ENCODE data around the gene C14orf180. TPM values are rescaled to one million over a fixed set of nuclear protein-coding genes. Genes with fewer than 3 reads are reported as not detected.

C14orf180 gene
- polyA plus RNA-seq, 3 donors = not detected

DNA sequence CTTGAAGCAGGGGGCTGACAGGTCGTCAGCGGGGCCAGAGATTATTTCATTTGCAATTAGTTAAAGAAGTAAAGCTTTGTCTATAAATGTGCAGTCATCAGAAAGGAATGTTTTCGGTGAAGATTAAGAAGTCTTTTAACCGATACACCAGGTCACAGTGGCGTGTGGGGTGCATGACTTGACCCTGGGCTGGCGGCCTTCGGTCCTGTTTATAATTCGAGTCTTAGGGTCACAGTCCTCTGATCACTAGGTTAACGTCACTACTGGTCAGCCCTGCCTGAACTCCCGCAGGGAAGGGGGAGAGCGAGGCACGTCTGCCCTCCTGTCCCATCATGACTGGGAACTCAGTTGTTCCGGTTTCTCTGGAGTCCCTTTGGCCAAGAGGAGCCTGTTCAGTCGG lies 5.0 kb upstream of the C14orf180 start:
- H3K27me3 Mint-ChIP-seq (ENCODE audit: low read depth in 3 of 3) = peaks cover 2 to 4% (median 2%) of the 10 kb centered on the region in 3 donors
- no peak overlapping the region for H3K27ac Mint-ChIP-seq
- Histone ChIP-seq H3K27ac (ENCODE audit: low read depth in 1 of 2, low read length in 2 of 2) (no peak overlapping the region), H3K4me1 (ENCODE audit: control insufficient read depth in 1 of 2, insufficient read depth in 2 of 2, low read length in 2 of 2) (no peaks in the 10 kb centered on the region), H3K9me3 (replicated peaks in 1 of 2; ENCODE audit: control insufficient read depth in 1 of 2, insufficient read depth in 1 of 2, low read length in 2 of 2) (no peaks in the 10 kb centered on the region), H3K4me3 (replicated peaks in 1 of 3; ENCODE audit: low read depth in 2 of 3, low read length in 3 of 3) (no peak overlapping the region), H3K9ac (ENCODE audit: insufficient read depth, low read length, poor library complexity, severe bottlenecking) (no peak overlapping the region), H3K4me2 (replicated peaks; ENCODE audit: extremely low read depth, low read length, poor library complexity, severe bottlenecking) (no peak overlapping the region), H2AFZ (ENCODE audit: insufficient read depth, low read depth, low read length, poor library complexity, severe bottlenecking) (no peak overlapping the region), H3K36me3 (replicated peaks in 1 of 2; ENCODE audit: control insufficient read depth in 1 of 2, insufficient read depth in 2 of 2, low read length in 2 of 2) (no peaks in the 10 kb centered on the region), H3K79me2 (ENCODE audit: insufficient read depth, low read length) (no peaks in the 10 kb centered on the region), H3K27me3 (ENCODE audit: control insufficient read depth in 2 of 2, insufficient read depth in 2 of 2, low read length in 2 of 2) (no peaks in the 10 kb centered on the region), H4K20me1 (ENCODE audit: insufficient read depth, low read length) (no peaks in the 10 kb centered on the region)
- H3K4me1 Mint-ChIP-seq = no peaks in the 10 kb centered on the region
- DNase-seq = no peak
- TF ChIP-seq, protein P1, sequence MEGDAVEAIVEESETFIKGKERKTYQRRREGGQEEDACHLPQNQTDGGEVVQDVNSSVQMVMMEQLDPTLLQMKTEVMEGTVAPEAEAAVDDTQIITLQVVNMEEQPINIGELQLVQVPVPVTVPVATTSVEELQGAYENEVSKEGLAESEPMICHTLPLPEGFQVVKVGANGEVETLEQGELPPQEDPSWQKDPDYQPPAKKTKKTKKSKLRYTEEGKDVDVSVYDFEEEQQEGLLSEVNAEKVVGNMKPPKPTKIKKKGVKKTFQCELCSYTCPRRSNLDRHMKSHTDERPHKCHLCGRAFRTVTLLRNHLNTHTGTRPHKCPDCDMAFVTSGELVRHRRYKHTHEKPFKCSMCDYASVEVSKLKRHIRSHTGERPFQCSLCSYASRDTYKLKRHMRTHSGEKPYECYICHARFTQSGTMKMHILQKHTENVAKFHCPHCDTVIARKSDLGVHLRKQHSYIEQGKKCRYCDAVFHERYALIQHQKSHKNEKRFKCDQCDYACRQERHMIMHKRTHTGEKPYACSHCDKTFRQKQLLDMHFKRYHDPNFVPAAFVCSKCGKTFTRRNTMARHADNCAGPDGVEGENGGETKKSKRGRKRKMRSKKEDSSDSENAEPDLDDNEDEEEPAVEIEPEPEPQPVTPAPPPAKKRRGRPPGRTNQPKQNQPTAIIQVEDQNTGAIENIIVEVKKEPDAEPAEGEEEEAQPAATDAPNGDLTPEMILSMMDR (IDR thresholded peaks at IDR 0.05) = no peak
- H3K4me3 Mint-ChIP-seq = no peak overlapping the region
- H3K36me3 Mint-ChIP-seq = no peaks in the 10 kb centered on the region
- WGBS (ENCODE audit: insufficient coverage) = 81% methylated on average over 13 of the region's 14 CpGs
- no peaks in the 10 kb centered on the region for H3K9me3 Mint-ChIP-seq
- intact Hi-C loops (cut with micrococcal nuclease) = no loop called here

DNA sequence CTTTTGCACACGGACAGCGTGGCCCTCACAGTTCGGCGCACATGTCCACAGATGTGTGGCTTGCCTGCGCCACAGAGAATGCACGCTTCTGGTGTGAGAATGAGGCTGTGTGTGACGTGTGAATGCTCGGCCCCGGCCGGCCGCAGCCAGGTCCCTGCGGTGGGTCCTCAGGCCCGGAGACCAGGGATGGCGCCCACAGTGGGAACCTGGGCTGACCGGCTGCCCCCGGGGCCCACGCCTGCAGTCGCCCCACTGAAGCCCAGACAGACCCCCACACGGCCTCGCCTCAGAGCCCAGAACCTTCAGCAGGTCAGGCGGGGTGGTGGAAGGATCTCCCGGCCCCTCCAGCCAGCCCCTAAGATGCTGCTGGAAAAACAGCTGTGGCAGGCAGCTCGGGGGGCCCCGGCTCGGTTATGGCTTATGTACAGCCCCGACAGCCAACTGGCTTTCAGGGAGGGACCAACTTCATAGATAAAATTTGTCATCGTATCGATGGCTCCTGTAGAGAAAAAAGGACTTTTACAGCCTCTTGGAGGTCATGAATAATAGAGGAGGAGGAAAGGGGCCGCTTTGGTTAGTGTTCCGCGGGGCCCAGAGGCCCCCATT lies 4.5 kb upstream of the C14orf180 start:
- Histone ChIP-seq H3K4me1 (ENCODE audit: control insufficient read depth in 1 of 2, insufficient read depth in 2 of 2, low read length in 2 of 2) (no peaks in the 10 kb centered on the region), H3K79me2 (ENCODE audit: insufficient read depth, low read length) (no peaks in the 10 kb centered on the region), H4K20me1 (ENCODE audit: insufficient read depth, low read length) (no peaks in the 10 kb centered on the region), H3K9ac (ENCODE audit: insufficient read depth, low read length, poor library complexity, severe bottlenecking) (no peak overlapping the region), H3K27ac (ENCODE audit: low read depth in 1 of 2, low read length in 2 of 2) (no peak overlapping the region), H3K27me3 (ENCODE audit: control insufficient read depth in 2 of 2, insufficient read depth in 2 of 2, low read length in 2 of 2) (no peaks in the 10 kb centered on the region), H3K4me3 (replicated peaks in 1 of 3; ENCODE audit: low read depth in 2 of 3, low read length in 3 of 3) (no peak overlapping the region), H3K9me3 (replicated peaks in 1 of 2; ENCODE audit: control insufficient read depth in 1 of 2, insufficient read depth in 1 of 2, low read length in 2 of 2) (no peaks in the 10 kb centered on the region), H3K36me3 (replicated peaks in 1 of 2; ENCODE audit: control insufficient read depth in 1 of 2, insufficient read depth in 2 of 2, low read length in 2 of 2) (no peaks in the 10 kb centered on the region), H2AFZ (ENCODE audit: insufficient read depth, low read depth, low read length, poor library complexity, severe bottlenecking) (no peak overlapping the region), H3K4me2 (replicated peaks; ENCODE audit: extremely low read depth, low read length, poor library complexity, severe bottlenecking) (no peak overlapping the region)
- TF ChIP-seq, protein P1 (IDR thresholded peaks at IDR 0.05) = no peak
- intact Hi-C loops (cut with micrococcal nuclease) = no loop called here
- Mint-ChIP-seq H3K27ac (no peak overlapping the region), H3K4me1 (no peaks in the 10 kb centered on the region), H3K36me3 (no peaks in the 10 kb centered on the region), H3K4me3 (no peak overlapping the region), H3K9me3 (no peaks in the 10 kb centered on the region), H3K27me3 (ENCODE audit: low read depth in 3 of 3) (peaks cover 2 to 5% (median 2%) of the 10 kb centered on the region in 3 donors)
- DNase-seq = no peak
- 92% methylated on average over 21 of the region's 31 CpGs for WGBS (ENCODE audit: insufficient coverage)

Measured in CD14-positive monocyte (primary cell).